ENCODE measurements around the gene GPM6B.
A peak's percentile ranks its signal among the peaks of the same experiment; 100 is the strongest.

The GPM6B gene, protein sequence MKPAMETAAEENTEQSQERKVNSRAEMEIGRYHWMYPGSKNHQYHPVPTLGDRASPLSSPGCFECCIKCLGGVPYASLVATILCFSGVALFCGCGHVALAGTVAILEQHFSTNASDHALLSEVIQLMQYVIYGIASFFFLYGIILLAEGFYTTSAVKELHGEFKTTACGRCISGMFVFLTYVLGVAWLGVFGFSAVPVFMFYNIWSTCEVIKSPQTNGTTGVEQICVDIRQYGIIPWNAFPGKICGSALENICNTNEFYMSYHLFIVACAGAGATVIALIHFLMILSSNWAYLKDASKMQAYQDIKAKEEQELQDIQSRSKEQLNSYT

DNA sequence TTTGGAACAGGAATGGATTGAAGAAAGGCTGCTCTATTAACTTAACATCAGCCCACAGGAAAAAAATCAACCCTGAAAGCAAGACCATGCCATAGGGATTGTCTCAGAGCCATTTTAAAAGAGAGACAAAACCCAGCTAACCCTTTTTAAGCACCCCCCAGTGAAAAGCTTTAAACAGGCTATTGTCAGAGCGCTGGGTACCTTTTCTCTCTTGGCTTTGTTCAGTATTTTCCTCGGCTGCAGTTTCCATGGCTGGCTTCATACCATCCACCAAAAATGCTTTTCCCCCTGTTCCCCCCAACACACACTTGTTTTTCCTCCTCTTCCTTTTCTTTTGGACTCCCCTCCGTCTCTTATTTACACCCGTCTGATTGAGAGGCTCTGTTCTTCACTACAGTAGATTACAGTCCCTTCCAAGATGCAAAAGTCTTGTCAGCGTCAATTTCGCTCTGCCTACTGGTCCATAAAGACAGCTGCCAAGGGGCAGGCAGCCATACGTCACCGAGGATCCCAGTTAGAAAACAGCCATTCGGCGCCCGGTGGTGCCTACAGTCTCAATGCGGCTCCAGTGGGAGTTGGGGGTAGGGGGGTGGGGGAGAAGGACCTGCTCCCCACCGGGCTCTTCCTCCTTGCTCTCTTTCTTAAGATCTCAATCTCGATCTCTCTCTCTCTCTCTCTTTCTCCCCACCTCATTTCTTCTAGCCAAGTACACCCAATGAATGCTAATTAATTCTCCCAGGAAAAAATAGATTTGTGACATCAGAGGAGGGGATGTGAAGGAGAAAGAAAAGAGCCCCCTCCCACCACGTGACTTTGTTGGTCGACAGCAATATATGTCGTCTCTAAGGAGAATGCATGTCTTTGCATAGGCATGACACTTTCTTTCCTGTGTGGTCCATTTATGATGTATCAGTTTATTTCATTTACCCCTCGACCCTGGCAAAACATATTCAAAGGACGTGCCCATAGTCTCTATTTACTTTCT lies at the start of gene GPM6B:
Gene GPM6B (minus strand): TSS at position 451 of the 985 bp plus-strand sequence. CDS start 189 bp downstream, at position 262.
- DNase-seq (ENCODE audit: low spot score): peak; percentile 13

DNA sequence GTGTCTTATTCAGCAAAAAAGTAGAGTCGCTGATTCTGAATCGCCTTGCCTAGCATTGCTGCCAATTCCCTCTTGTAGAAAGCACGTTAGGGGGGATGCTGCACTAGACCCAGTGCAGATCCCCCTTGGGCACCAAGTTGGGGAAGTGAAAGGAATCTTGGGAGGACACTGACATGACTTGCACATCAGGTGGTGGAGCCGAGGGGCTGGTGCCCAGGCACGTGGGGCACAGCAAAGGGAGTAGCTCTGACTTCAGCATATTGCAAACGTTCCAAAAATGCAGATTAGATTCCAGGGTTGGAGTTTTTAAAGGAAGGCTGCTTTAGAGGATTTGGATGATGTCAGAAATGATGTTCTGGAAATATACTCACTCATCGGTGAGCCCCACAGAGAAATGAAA lies 47.4 kb upstream of the GPM6B start:
- DNase-seq (ENCODE audit: low spot score): no peak

DNA sequence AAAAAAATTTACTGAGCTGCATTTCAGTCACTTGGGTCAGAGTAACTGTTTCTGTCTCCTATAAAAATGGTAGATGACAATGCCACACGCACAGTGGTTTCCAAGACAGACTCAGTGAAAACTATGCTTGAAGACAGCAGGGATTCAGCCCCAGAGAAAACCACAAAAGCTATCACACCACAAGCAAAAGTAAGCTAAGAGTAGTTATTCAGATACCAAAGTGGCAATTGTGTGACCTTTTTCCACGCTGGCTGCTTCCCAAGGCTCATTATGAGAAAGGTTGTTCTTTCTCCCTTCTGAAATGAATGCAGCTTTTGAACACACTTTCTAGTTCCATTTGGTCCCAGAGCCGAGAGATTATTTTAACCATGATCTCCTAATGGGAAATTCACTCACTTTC lies 46.4 kb upstream of the GPM6B start:
- DNase-seq (ENCODE audit: low spot score): no peak

DNA sequence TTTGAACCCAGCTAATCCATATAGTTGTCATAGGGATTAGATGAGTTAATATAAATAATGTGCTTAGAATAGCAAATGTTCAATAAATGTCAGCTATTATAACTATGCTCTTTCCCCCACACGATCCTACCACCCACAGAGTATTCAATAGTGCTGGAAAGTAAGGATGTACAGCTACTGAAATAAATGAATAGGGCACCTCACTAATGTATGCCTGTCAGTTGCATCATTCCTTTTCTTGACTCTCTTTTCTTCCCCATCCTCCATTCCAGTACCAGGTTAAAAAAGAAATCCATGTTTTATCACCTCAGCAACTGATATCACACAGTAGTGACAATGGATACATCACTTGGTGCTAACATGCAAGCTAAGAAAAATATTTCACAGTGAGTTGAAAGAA lies 42.8 kb upstream of the GPM6B start:
- DNase-seq (ENCODE audit: low spot score): no peak

DNA sequence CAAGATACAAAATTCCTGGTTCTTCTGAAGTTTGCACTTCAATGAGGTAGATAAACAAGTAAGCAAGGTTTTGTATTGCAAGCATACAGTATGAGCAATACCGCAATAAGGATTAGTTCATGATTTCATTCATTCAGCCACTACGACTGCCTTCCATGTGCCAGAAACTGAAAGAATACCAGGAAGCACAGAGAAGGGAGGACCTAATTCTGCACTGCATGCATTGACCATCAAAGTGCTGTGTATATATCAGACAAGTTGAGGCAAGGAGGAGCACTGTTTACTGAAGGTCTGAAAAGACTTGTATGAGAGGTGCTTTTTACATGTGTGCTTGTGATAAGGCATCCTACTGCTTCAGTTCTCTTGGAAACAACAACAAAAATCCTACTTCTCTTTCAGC lies 40.9 kb upstream of the GPM6B start:
- no peak for DNase-seq (ENCODE audit: low spot score)

DNA sequence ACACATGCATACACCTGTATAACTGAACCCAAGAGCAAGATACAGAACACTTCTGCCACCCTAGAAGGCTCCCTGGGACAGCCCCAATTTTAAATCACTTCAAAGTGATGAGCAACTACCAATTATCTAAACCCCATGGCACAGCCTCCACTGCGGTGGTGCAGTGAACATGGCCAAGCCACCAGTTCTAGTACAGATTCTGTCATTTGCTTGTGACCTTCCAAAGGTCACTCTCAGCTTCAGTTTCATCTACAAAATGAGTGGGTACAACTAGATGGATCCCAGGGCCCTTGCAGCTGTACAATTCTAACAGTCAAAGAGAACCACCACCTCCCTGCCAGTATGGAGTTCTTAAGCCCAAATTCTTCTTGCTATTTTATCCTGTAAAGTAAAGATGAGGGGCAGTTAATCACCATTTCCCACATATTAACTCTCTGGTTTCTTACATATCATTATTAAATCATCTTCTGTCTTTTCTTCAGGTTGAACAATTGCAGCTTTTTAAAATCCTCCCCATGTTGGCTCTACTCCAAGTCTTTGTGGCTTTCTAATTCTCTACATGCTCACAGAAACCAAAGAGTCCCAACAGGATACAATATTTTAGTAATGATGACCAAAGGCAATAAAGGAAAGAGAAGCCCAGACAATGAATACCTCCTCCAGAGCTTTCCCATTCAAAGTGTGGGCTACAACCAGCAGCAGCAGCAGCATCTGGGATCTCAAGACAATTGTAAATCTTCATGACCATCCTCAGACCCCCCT lies 39.0 kb upstream of the GPM6B start:
- DNase-seq (ENCODE audit: low spot score): no peak

DNA sequence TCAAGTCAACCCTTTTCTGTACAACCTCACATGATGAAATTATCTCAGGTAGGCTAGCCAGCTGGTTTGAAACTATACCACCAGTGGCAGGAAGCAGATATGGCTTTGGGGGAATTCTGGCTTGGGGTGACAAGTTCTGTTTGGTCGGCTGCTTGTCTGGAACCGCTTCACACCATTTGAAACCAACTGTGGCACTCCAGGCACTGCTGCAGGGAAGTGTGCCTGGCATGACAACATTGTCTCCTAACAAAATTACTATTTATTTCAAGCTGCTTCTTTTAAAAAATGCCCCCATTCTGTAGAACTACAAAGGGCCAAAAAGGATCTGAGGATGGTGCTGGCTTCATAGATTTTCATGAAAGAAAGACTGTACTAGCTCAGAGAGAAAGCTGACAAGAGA lies 37.1 kb upstream of the GPM6B start:
- DNase-seq (ENCODE audit: low spot score): no peak

DNA sequence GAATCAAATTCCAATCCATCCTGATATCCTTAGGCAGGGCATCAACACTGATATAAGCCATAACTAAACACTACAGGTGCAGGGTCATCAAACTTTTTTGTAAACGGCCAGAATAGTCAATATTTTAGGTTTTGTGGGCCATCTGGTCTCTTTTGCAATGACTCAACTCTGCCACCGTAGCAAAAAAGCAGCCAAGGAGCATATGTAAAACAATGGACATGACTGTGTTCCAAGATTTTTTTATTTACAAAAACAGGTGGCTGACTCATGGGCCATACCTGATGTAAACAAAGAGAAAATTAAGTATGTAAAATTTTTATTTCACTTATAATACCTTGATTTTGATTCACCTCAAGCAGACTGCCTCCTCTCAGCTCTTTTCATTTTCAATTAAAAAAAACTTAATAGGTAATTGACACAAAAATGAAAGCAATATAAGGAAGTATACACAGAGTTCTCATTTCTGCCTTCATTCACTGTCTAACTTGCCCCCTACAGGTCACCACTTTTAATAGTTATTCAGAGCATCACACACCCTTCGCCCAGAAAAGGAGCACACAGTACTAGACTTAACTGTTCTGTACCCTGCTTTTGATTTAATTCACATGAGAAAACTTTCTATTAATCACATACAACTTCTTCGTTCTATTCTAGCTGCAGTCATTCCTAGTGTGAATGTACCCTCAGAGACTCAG lies 35.3 kb upstream of the GPM6B start:
- no peak for DNase-seq (ENCODE audit: low spot score)

DNA sequence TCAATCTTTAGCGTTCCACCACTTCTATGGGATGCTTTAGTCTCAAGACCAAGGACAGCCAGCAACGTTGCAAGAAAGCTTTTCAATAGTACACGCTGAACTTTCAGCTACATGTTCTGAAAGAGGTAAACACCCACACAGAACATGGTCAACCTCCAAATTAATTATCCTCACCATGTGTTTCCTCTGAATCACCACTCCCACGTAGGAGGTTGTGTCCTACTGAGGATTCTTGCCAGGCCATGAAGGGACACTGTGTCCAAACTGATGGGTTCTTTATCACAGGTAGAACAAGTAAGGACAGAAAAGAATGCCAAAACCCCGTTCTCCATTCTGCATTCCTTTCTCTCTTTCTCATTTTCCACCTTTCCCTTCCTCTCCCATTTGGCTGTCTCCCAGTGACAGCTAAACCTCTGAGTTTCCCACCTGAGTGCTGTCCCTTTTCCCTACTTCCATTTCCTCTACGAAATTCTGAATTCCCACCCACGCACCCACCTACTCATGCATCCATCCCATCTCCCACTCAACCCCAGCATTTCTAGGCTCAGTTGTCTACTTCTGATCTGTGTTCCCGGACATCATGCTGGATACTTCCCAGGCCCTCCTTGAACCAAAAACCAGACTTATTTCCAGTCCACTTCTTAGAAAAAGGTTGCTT lies 29.0 kb upstream of the GPM6B start:
- DNase-seq (ENCODE audit: low spot score): no peak

DNA sequence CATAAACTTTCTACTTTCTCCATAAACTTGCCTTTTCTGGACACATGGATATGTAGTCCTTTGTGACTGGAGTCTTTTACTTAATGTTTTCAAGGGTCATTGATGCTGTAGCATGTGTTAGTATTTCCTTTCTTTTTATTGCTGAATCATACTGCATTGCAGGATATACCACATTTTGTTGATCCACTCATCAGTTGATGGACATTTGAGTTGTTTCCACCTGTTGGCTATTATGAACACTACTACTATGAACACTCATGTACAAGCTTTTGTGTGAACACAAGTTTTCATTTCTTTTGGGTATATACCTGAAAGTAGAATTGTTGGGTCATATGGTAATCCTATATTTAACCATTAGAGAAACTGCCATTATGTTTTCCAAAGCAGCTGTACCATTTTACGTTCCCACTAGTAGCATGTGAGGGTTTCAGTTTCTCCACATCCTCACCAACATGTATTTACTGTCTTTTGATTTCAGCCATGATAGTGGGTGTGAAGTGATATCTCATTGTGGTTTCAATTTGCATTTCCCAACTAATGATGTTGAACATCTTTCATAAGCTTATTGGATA lies 26.3 kb upstream of the GPM6B start:
- no peak for DNase-seq (ENCODE audit: low spot score)

DNA sequence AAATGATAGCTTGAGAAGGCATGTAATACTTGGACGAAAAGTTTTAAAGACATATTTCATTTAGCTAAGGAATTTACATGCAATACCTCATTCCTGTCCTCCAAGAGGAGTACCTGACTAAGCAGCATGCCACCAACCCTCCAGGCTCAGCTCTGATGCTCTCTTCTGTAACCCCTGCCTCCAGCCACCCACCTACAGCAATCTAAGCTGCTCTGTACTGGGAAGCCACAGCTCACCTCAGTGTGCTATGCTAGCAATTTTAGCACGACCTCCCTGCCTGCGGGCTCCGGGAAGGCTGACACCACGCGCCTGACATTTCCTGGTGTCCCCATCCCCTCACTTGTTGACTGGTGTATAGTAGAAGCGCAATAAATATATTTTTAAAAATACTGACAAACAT lies 23.2 kb upstream of the GPM6B start:
- DNase-seq (ENCODE audit: low spot score): no peak

DNA sequence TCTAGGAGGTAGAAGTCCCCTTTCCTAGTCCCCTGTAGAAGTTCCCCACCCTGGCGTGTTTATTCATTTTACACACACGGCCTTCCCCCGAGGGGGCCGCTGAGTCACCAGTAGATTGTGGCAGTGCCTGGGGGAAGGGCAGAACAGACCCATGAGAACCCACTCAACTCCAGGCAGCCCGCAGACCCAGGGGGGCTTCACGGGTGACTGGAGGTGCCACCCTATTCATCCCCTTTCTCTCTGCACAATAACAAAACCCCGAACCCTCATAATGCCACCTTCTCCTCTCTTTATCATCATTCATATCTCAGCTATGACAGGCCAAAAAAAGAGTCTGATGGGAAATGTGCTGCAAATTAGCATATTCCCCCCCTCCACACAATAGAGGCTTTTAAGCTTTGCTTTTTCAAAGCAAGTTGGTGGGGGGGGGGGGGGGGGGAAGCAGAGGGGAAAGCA lies 20.4 kb upstream of the GPM6B start:
- no peak for DNase-seq (ENCODE audit: low spot score)

DNA sequence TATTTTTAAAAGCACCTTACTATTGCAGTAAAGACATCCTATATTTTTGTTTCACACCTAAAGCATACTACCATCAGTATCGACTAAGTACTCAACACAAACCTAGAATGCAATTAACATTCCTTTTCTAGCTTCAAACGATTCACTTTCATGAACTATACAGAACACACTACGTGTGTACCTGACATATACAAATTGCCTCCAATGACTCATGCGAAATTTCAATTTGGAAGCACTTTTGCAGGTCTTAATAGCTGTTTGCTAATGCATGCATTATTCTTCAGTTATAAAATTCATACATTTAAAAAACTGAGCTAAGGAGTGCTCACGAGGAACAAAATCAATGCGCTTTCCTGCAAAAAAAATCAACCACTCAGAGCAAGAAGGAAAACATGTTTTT lies 19.7 kb upstream of the GPM6B start:
- DNase-seq (ENCODE audit: low spot score): no peak

DNA sequence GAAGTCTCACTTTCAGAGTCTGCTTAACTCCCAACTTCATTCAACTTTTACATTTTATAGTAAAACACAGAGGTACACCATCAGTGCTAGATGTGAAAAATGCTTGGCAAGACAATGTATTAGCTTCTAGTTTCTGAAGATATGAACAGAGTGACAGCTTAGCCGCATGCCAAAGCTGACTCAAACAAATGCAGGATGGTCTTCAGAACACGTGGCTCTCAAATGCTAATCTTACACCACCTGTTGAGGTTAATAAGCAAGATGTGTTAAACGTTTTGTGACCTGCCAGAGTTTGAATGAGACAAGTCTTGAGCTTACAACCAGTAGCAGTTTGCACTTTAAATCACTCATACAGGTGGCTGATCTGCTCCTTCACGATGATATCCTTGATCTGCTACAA lies 18.9 kb upstream of the GPM6B start:
- no peak for DNase-seq (ENCODE audit: low spot score)

DNA sequence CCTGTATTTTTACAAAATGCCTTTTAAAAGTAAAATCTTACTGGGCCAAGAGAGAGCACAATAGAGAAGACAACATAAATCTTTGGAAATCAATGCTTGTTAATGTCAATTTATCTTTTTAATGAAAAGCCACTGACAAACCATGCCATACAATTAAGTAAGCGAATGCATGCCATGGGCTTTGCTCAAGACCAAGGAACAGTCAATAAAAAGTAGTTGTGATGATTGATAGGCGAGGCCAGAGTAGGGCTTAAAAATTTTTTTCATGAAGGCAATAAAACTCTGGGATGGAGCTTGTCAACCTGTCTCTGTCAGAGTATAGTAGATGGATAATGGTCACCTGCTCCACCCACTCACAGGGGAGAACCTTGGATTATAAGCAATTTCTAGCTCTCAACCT lies 17.5 kb upstream of the GPM6B start:
- DNase-seq (ENCODE audit: low spot score): no peak

DNA sequence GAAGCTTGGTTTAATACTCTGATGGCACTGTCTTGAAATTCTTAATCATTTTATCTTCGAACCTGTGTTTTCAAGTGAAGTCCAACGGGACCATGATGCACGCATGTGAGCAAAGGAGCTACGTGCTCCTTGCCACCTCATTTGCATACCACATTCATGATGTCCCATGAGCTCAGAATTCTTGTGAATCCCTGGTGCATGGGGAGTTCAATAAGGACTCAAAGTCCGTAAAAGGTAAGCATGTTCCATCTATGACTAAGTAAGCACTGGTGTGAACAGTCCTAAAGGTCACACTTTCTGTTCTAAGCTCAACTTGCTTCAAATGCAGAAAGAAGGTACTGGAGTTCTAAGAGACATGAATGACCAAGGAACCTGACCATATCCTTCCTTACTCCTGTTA lies 13.1 kb upstream of the GPM6B start:
- DNase-seq (ENCODE audit: low spot score): no peak

DNA sequence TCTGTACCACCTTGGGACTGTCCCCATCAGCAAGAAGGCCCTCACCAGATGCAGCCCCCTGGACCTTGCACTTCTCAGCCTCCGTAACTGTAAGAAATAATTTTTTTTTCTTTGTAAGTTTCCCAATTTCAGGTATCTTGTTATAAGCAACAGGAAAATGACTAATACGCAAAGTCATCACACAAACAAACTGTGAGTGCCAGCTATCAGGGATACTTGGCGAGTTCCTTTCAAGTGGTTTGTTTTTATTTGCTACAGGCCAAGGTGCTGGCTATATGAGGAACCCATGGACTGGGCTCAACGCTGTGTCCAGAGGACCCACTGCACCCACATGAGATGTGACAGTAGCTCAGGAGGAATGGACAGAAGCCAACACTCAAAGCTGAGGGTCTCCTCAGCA lies 11.5 kb upstream of the GPM6B start:
- DNase-seq (ENCODE audit: low spot score): no peak

DNA sequence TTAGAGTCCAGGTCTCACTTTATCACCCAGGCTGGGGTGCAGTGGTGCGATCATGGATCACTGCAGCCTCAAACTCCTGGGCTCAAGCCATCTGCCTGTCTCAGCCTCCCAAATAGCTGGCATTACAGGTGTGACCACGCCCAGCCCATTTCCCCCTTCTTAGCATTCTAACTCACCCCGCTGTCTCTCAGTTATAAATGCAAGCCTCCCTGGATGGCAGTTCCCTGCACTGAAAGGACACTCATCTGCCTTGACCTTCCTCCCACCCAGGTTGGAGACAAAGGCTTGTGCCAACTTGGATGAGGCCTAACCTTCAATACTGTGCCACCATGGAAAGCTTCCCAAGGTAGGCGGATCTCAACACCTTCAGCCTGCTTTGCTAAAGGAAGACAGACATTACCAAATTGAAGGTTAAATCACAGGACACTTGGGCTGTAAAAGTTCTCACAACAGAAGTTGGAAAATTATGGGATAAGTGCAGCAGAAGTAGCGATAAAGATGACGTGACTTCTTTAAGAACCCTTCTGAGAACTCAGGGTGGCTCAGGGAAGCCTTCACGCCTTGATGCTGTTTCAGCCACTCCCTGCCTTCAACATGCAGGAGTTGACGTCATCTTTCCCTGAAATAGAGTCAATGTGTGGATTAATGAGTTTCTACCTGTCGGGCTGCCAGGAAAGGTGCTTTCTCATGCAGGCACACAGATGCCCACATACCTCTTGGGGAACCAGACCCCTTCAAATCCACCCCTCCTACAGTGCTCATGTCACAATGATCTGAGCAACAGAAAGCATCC lies 10.6 kb upstream of the GPM6B start:
- DNase-seq (ENCODE audit: low spot score): no peak

DNA sequence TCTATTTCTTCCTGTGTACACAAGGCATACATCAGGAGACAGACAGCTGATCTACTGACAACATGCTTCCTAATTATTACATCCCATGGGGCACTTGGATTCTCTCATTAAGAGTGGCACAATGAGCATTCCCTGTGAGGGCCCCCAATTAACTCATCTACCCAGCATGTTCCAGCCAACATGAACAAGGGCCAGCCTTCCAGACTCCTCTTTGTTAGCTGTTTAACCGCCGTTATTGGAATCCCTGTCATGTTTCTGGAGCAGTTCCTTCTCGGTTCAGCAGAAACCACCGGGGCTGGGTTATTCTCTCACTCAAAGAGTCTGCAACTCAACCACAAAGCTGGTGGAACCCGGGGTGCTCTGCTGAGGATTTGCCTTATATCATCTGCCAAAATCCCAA lies 9.9 kb upstream of the GPM6B start:
- DNase-seq (ENCODE audit: low spot score): no peak

DNA sequence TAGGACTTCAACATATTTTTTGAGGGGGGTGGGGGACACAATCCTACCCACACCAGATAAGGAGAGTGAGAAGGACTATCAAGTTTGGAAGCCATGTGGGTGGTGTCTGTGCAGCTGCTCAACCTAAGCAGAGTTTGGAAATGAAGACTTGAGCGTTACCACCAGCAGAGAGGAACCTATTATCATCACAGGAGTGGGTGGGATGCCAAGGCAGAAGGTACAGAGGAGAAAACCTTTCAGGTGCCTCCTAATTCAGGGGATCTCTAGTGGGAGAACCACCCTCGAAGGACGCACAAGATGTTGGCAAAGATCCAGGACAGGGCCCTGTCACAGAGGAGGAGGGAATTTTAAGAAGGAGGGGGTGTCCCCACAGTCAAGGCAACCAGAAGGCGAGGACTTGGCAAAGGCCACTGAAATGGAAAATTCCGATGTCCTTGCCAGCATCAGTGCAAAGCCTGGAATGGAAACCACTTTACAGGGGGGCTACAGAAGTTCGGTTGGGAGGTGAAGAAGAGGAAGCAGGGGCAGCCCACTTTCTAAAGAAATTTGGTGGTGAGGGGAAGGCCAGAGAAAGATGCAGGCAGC lies 8.4 kb upstream of the GPM6B start:
- no peak for DNase-seq (ENCODE audit: low spot score)
